Hepatocyte (in vitro differentiated cells): ENCODE data around the gene ANKRD33.

ENCODE experiments used
- CTCF ChIP-seq: fragments of 200-600 bp; sonication (generic); IDR thresholded peaks from 2 replicates; pipeline ENCODE4 v1.5.1; 2016; ENCODE audit warnings: antibody characterized with exemption, mild to moderate bottlenecking; ENCODE audit not compliant: poor library complexity
- EZH2 ChIP-seq: fragments of 200-600 bp; sonication (generic); IDR thresholded peaks from 2 replicates; pipeline ENCODE4 v1.6.1; 2016; ENCODE audit warnings: antibody characterized with exemption, mild to moderate bottlenecking, borderline replicate concordance

GRCh38 chr12:51845482-51845881 lies 42.4 kb upstream of the ANKRD33 start:
- TF ChIP-seq EZH2: no peak
- no peak for TF ChIP-seq CTCF
